HG02885 (cell line): Measurements from ENCODE around the gene ANKMY1.

Experiments used
- ATAC-seq: cut with Tn5 transposase; IDR thresholded peaks from one replicate; pipeline ENCODE4 v1.9.1; 2021; ENCODE audit warnings: mild to moderate bottlenecking; ENCODE audit not compliant: unreplicated experiment, poor library complexity

Gene ANKMY1, protein sequence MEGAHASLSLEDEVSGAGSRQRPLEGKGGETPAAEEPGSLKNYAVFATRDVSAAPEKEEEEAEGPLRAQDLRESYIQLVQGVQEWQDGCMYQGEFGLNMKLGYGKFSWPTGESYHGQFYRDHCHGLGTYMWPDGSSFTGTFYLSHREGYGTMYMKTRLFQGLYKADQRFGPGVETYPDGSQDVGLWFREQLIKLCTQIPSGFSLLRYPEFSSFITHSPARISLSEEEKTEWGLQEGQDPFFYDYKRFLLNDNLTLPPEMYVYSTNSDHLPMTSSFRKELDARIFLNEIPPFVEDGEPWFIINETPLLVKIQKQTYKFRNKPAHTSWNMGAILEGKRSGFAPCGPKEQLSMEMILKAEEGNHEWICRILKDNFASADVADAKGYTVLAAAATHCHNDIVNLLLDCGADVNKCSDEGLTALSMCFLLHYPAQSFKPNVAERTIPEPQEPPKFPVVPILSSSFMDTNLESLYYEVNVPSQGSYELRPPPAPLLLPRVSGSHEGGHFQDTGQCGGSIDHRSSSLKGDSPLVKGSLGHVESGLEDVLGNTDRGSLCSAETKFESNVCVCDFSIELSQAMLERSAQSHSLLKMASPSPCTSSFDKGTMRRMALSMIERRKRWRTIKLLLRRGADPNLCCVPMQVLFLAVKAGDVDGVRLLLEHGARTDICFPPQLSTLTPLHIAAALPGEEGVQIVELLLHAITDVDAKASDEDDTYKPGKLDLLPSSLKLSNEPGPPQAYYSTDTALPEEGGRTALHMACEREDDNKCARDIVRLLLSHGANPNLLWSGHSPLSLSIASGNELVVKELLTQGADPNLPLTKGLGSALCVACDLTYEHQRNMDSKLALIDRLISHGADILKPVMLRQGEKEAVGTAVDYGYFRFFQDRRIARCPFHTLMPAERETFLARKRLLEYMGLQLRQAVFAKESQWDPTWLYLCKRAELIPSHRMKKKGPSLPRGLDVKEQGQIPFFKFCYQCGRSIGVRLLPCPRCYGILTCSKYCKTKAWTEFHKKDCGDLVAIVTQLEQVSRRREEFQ

DNA sequence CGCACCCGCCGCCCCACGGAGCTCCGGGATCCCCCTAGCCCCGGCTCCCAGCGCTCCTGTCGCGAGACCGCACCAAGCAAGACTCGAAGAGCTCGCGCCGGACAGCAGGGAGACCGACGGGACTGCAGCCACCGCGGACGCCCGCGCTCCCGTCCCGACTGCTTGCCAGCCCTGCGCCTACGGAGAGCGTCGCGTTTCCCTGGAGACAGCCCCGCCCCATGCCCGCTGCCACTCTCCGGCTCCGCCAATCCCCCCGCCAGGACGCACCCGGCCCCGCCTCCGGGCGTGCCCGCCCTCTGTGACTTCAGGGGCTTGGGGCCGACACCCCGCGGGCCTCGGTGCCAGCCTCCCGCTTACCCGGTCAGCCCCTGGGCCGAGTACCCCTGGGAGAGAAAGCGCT is at the start of gene ANKMY1:
TSS of gene ANKMY1 (minus strand) at position 181 of the 400 bp plus-strand sequence. CDS start 653 bp downstream, outside the sequence.
- no peak for ATAC-seq

DNA sequence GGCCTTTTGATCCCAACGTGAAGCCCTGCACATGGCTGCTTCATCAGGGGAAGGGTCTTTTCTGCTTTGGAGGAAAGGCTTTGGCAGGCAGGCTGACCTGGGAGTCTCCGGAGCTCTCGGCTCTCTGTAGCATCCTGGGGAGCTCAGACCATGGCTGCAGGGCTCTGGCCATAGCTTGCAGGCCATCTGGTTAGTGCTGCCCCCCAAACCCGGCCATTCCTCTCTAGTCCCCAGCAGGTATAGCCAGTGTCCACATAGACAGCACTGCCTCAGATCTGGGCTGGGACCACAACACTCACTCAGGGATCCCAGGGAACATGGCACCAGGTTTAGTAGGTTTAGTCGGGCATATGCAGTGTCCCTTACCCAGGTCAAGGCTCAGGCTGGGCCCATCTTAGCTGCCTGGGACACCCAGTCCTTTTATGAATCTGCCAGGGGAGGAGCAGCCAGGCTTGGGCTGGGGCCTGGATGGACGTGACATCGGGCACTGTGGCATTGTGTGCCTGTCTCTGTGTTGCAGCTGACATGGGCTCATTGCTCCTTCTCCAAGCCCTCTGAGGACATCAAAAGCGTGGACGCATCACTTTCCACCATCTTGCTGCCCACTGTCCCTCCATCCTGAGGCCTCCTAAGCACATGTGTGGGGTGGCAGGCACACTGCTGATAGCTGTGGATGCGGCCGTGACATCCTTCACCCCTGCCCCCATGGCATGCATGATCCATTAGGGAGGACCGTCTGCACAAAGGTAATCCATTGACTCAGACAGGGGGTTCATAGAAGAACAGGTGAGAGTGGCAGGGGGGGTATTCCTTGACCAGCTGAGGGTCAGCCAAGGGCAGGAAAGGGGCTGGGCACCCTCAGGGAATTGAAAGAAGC is 48.3 kb upstream of the ANKMY1 start:
- ATAC-seq, result no peak

DNA sequence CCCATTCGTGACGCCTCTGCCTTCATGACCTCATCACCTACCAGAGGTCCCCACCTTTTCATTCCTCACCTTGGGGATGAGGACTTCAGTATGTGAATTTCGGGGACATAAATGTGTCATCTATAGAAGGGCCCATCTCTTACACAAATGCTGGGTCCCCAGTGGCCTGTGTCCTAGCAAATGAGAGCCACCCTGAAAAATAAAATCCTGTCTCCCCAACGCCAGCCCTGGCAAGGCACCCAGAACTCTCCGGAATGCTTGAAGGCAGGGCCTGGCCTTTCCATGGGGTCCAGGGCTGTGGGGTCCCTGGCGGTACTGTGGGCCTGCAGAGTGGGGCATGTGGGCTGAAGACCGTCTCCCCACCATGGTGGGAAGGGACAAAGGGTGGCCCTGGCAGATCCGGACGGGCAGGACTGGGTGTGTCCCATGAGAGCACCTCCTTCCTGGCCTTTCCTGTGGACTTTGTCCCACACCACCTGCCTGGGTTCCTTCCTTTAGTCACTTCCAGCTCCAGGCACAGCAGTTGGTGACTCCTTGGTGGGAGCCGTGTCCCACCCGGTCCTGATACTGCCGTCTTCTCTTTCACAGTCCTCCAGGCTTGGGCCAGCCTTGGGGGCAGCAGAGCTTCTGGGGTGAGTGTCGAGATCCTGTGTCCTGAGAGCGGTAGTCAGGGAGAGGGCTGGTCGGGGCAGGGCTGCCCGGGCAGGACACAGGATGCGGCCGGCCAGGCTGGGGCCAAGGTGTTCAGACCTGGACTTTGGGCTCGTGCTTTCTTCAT is 47.3 kb upstream of the ANKMY1 start:
- no peak for ATAC-seq

DNA sequence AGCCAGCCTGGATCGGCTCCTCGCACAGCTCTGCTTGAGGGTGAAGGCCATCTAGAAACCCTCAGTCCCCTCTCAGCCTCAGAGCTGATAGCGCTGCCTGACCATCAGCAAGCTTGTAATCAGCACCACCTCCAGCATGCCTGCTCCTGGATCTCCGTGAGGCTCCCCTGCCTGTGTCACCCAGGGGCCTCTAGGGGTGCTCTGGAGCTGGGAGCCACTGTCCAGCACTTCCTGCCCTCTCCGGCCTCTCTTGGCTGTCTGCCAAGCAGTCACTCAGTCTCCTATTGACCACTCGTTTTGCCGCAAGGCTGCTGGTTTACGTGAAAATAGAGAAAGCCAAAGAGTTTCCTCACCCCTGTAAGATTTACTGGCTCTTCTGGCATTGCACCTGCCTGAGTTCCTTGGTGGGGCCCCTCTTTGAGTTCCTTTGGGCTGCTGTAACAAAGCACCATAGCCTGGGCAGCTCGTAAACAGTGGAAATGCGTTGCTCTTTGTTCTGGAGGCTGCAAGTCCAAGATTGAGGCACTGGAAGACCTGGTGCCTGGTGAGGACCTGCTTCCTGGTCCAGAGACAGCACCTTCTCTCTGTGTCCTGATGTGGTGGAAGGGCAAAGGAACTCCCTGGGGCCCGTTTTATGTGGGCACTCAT is 46.6 kb upstream of the ANKMY1 start:
- ATAC-seq, result no peak

DNA sequence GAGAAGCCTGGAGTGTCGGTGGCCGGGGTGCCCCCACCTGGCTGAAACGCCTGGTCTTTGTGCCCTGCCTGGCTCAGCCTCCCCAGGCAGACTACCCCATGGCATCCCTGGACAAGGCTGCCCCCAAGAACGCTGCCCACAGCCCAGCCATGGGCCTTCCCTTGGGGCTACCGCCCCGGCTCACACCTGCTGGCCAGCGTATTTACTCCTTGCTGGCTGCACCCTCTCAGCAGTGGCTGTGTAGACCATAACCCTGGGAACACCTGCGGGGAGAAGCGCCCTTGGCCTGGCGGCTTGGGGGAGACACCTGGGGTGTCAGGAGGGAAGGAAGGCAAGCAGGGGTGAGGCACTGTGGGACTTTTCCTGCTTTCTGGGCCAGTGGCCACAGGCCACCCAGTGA is 46.1 kb upstream of the ANKMY1 start:
- no peak for ATAC-seq

DNA sequence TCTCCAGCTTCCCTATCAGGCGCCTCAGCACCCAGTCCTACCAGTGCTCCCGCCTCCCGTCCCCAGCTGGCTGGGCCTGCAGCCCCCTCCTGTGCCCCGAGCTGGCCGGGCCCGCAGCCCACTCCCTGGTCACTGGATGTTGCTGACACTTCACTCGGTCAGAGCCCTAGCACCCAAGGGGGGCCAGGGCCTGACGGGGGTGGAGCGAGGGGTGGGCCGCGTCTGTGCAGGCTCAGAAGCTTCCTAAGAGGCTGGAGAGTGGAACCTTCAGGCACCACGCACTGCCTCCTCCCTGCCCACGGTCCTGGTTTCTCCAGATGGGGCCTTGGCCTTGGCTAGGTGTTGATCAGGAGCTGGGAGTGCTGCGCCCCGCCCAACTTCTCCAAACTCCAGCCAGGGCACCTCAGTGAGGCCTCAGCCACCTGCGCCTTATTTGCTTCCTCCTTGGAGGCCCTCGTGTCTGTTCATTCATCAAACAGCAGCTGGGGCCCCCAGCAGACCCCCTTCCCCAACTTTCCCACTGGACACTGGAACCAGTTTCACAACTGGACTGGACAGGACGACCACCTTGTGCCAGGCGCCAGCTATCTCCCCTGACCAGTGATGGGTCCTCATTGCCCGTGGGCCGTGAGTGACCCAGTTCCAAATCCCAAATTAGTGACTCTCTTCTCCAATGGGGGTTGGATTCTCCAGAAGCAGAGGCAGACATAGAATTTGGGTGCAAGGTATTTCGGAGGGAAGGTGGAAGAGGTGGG is 45.5 kb upstream of the ANKMY1 start:
- ATAC-seq, result no peak

DNA sequence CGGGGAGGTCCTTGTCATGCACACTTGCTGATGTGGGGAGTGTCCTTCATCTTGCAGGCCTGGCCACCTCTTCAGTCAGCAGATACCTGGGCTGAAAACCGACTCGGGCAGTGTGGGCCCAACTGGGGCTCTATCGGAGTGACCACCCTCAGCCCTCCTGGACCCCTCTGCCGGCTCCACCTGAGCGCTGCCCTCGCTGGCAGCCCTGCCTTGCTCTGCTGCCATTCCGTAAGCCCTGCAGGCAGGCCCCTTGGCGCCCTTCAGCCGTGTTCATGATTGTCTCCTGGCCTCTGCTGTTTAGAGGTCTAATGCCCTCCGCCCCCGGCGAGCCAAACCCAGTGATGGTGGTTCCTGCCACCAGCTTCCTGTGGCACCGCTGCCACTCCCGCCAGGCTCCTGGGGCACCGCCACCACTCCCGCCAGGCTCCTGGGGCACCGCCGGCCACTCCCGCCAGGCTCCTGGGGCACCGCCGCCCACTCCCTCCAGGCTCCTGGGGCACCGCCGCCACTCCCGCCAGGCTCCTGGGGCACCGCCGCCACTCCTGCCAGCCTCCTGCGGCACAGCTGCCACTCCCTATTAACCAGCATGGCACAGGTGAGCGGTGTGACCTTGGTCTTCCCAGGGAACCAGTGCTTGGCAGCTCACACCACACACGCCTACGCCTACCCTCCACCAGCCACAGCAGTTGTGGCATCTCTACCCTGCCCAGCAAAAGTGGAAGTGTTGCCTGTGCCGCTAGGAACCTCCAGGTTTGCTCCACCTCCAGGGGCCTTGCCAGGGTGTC is 44.7 kb upstream of the ANKMY1 start:
- ATAC-seq, result no peak

DNA sequence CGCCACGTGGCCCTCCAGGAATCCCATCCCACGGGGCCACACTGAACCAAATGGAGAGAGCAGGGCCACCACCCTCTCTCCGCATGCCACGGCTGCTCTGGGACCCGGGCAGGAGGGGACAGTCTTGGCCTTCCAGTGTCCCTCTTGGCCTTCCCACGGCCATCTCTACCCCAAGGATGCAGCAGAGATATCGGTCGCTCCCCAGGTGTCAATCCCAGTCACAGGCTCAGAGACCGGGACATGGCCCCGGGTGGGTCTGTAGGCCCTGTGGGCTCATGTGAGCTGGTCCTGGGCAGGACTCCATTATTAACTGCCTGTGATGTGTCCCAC is 44.0 kb upstream of the ANKMY1 start:
- ATAC-seq, result no peak

DNA sequence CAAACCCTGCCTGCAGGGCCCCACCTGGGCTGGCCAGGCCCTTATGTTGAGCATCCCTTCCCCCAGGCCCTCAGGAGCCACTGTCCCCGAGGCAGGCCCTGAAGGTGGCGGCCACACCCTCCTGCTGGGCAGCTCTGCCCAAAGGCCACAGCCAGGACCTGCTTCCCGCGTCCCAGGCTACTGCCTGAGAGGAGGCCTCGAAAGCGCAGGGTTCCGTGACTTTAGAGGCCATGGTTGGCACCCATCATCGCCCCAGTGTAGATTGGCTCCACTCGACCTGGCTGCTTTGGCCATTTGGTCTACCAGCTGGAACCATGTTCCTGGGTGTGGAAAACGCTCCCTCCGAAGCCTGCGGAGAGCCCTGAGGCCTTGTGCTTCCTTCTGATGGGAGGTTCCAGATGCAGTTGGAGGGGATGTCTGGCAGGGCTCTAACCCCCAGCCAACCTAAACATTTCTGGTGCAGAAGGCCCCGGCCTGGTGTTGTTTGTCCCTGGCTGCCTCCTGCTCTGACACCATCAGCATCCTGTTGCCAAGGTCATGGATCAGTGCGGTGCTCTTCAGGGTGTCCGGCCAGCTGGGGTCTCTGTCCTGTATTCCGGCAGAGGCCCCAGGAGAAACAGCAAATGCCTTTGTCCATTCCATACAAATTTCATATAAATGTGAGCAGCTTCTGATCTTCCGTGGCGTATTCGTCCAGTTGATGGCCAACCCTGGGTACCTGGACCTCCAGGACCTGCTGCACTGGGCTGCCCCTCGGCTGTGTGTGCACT is 43.5 kb upstream of the ANKMY1 start:
- no peak for ATAC-seq

DNA sequence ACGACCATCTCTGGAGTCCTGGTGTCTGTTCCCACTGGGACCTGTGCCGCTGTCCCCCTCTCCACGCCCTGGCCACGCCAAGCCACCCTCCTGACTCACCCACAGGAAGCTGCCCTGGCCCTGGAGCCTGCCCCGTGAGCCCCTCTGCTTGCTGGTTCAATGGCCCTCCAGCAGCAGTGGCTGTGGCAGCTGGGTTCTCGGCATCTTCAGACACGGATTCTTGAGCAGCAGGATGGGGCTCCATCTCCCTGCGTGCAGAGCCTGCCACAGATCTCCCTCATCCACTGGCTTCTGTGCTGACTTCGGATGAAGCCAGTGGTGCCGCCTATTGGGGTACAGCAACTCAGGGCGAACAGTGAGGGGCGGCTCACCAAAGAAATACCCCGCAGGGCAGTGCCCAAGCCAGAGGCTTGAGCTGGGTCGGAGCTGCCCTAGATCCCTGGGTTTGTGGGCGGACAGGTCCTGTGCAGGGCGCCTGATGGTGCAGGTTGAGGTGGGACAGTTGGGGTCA is 42.7 kb upstream of the ANKMY1 start:
- ATAC-seq, result no peak

DNA sequence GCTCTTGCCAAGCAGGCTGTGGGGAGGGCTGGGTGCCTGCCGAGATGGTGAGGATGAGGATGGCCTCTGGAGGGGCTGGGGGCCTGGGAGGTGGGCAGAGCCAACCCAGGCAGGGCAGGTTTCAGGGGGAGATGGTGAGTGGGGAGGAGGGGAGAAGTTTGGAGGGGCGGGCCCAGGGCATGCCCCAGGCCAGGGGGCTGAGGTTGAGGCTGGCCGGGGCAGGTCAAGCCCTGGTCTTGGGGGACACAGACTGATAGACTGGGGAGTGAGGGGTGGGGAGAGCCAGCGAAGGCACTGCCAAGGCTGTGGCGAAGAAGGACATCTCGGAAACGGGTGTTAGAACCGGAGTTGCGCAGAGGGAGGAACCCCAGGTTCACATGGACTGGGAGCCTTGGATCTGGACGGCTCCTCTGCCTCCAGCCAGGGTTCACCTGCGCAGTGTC is 41.4 kb upstream of the ANKMY1 start:
- no peak for ATAC-seq

DNA sequence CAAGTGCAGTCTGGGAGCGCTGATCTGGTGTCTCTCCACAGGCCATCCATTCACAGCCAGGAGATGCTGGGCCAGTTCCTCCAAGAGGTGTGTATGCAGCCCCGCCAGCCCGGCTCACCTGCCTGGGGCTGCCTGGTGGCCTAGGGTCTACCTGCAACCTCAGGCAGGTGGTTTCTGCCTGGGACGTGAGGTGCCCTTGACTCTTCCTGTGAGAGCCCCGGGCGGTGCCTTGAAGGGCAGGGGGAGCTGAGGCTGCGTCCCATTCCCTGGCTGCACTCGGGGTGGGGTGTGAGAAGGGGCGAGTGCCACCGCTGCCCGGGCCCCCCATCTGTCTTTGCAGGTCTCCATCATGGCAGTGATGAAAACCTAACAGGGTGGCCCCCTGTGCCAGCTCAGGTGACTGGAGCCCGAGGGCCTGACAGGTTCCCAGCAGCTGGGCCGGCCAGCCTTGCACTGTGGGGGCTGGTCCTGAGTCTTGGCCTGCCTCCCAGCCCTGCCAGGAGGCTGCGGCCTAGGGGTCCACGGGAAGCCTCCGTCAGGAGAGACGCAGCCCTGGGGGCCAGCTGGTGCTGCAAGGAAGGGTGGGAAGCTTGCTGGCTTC is 40.6 kb upstream of the ANKMY1 start:
- no peak for ATAC-seq

DNA sequence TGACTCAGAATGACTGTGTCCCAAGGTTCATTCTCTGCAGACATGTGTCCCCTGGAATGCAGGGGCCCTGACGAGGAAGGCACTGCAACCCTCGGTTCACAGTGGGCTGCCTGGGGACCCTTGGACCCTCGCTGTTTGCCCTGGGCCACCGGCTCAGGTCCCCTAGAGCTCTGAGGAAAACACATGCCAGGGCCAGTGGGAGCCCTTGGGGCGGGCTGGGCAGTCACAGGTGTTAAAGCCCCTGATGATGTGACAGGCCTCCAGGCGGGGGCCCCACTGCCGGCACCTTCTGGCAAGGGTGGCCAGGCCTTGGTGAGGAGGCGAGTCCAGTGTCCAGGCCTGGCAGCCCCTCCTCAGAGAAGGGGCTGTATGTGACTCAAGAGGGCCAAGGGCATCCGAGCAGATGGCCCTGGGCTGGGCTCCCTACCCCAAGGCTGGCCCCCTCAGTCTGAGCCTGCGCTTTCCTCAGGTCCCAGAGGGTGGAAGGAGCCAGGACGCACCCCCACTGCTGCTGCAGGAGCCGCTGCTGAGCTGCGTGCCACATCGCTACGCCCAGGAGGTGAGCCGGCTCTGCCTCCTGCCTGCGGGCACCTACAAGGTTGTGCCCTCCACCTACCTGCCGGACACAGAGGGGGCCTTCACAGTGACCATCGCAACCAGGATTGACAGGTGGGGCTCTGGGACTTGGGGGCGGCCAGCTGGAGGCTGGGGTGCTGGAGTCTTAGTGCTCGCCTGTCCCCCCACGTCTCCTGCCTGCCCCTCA is 39.8 kb upstream of the ANKMY1 start:
- ATAC-seq, result no peak

DNA sequence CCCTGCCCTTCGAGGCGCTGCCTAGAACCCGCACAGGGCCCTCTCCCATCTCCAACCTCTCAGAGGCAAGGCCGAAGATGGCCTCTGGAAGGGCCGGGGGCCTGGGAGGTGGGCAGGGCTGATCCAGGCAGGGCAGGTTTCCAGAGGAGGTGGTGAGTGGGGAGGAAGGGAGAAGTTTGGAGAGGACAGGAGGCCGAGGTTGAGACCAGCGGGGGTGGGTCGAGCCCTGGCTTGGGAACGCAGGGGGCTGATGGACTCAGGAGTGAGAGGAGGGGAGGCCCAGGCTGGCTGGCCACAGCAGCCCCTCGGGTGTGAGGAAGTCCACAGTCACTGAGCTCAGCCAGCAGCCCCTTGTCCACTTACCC is 39.2 kb upstream of the ANKMY1 start:
- ATAC-seq, result no peak

DNA sequence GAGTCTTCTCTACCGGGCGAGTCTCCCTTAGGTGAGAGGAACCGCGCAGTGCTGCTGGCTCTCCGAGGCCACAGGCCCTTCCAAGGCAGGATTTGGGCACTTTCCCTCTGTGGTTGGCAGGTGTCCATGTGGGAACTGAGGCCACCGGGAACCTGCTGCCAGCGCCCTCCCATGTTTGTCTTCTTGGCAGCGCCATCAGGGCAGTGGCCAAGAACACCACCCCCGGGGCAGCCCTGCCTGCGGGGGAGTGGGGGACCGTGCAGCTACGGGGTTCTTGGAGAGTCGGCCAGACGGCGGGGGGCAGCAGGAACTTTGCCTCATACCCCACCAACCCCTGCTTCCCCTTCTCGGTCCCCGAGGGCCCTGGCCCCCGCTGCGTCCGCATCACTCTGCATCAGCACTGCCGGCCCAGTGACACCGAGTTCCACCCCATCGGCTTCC is 38.7 kb upstream of the ANKMY1 start:
- ATAC-seq, result no peak

DNA sequence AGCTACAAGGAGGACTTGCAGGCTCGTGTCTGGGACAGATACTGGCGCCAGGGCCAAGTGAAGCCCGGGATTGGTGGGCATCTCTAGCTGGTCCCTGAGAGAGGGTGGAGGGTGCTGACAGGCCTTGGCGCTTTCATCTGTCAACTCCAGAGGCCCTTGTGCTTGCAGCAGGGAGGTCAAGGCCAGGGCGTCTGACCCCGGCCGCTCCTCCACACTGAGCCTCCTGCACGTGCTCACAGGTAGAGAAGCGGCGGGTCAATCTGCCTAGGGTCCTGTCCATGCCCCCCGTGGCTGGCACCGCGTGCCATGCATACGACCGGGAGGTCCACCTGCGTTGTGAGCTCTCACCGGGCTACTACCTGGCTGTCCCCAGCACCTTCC is 38.3 kb upstream of the ANKMY1 start:
- no peak for ATAC-seq
